DMS79 treated with DMSO at 0.1 percent for 48 hours (cell line): ENCODE results near the gene ZNF692.
"Not testable (repeated sequence)": the region's sequence is repeated elsewhere in the genome, so short reads cannot be mapped to it uniquely, and the experiment has no call there.

Source experiments
- DNase-seq: peaks from one replicate; lab custom pipeline; 2025; lab: John Stamatoyannopoulos, UW

Gene ZNF692

DNA sequence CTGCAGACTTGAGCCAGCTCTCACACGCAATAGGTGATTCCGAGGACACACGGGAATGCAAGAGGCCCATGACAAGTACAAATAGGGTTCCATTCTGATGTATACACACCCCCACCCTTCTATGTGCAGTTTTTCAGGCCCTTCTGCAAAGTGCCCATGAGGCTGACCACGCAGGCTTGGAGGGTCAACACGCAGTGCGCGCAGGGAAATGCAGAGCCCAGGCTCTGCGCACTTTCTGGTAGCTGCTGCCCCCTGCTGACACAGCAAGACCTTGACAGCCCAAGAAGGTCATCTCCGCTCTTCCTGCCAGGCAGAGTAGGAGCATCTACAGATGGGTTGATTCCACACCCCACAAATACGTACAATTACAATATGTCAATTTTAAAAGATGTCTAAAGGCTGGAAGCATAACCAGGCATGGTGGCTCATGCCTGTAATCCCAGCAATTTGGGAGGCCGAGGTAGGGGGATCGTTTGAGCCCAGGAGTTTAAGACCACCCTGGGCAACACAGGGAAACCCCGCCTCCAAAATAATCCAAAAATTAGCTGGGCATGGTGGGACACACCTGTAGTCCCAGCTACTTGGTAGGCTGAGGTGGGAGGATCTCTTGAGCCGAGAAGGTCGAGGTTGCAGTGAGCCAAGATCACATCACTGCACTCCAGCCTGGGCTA is 51.7 kb downstream of the ZNF692 start:
- DNase-seq, result no peak

DNA sequence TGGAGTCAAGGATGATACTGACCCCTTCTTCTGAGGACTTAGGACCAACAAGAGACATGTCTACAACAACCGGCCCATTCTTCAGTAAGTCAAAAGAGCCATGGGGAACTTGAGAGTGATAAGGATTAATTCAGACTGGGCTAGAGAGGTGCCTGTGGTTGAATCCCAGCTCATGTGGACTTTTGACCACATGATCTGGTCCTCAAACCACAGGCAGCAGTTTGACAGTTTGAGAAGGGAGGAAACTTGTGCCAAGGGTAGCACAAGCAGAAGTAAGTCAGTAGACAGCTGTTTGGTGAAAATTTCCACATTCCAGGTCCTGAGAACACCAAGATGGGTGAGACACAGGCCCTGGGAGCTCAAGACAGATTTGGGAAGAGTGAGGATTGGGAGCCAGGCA is 53.0 kb downstream of the ZNF692 start:
- no peak for DNase-seq

DNA sequence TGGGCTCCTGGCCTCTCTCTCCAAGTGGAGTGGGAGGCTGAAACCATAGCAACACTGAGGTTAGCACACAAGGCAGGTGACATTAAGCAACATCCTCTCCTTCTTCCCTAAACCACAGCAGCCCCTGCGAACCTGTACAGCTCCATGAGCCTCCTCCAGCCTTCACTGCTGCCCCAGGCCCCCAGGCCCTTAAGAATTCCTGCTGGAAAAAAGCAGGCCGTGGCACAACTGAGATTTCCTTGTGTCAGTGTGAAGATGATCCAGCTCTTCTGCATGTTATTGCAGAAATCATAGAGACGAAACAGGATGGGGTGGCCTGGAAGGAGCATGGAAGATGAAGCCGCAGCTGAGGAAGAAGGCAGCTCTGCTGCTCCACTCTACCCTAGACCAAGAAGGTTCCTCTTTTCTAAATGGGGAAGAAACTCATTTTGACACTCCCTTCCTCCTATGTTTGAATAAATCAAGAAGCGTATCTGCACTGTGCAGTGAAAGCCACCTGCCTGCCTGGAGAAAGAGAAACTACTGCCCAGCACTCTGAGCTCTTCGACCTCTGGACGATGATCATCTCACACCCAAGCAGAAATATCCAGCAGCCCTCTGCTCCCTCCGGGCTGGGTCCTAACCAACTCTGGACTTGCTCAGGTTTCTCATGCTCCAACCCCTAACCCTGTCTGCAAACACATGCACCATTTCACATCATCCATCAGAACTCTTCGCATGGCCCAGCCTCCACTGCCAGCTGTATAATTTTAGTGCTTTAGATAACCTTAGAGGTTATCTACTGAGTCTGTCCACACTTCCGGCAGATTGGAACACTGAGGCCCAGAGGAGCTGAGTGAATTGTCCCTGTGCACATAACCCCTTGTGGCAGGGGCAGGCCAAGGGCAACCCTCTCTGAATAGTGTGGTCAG is 53.9 kb downstream of the ZNF692 start:
- no peak for DNase-seq

DNA sequence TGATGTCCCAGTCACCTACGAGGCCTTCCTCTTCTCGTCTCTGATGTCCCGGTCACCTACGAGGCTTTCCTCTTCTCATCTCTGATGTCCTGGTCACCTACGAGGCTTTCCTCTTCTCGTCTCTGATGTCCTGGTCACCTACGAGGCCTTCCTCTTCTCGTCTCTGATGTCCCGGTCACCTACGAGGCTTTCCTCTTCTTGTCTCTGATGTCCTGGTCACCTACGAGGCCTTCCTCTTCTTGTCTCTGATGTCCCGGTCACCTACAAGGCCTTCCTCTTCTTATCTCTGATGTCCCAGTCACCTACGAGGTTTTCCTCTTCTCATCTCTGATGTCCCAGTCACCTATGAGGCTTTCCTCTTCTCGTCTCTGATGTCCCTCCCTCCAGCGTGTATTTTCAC is 55.4 kb downstream of the ZNF692 start:
- DNase-seq, result not testable (repeated sequence)

DNA sequence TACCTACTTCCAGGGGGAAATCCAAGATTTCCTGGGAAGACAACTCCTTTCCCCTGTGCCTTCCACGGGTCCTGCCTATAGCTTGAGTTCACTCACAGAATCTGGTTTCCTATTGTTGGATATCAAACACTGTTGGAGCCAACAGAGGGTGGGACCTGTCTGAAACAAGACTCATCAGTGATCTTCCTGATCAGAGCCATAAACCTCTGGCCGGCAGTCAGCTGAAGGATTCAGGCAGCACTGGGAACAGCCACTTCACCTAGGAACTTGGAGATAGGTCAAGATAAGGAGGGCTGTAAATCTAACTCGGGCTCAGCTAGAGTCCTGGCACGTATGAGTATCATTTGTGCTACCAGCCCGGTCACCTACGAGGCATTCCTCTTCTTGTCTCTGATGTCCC is 56.4 kb downstream of the ZNF692 start:
- DNase-seq, result no peak

DNA sequence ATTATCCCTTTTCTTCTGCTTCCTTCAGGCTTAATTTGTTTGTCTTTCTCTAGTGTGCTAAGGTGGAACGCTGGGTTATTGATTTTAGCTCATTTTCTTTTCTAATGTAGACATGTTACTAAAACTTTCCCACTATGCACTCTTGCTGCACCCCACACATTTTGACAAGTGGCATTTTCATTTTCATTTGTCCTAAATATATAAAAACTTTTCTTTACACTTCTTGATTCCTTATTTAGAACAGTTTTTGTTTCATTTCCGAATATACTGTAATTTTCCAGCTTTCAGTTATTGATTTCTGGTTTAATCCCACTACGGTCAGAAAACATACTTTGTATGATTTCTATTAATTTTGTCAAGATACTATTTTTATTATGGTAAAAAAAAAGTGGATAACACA is 58.4 kb downstream of the ZNF692 start:
- DNase-seq, result no peak
